Common myeloid progenitor, CD34-positive (primary cell): ENCODE measurements around the gene SUFU.

Experiments
- CTCF ChIA-PET: fragments of 350-600 bp; sonication (Branson Sonifier 250); formaldehyde crosslinking; loops from one replicate; lab custom pipeline; 2021; ENCODE audit warnings: antibody characterized with exemption; lab: Charles Lee
- POLR2A ChIA-PET: fragments of 350-600 bp; sonication (Branson Sonifier 250); formaldehyde crosslinking; loops from one replicate; lab custom pipeline; 2021; ENCODE audit warnings: antibody characterized with exemption; lab: Charles Lee
- DNase-seq, 3 donors: peaks; one replicate each; pipeline versions ENCODE4 v3.0.0 to v3.0.0-alpha.2; 2013
- H3K27ac ChIP-seq, 2 experiments: 1 replicate in 1 of 2; 2 replicates in 1 of 2; pipeline ENCODE4 v1.7.0; 2013; ENCODE audit warnings: inconsistent platforms in 2 of 2, low read length in 2 of 2, mild to moderate bottlenecking in 2 of 2, low read depth in 1 of 2, moderate library complexity in 1 of 2; ENCODE audit not compliant: severe bottlenecking in 2 of 2, insufficient read depth in 1 of 2, poor library complexity in 1 of 2
- H3K27me3 ChIP-seq, 5 experiments: replicated peaks in 2 of 5; 1 replicate in 3 of 5; 2 replicates in 2 of 5; pipeline versions ENCODE4 v1.6.1 to v1.7.0; 2013; ENCODE audit warnings: low read length in 4 of 5, mild to moderate bottlenecking in 2 of 5, moderate library complexity in 2 of 5, inconsistent platforms in 1 of 5; ENCODE audit not compliant: insufficient read depth in 5 of 5, control insufficient read depth in 4 of 5
- H3K36me3 ChIP-seq, 4 experiments: 1 replicate in 2 of 4; 2 replicates in 2 of 4; pipeline versions ENCODE4 v1.6.1 to v1.7.0; 2013; ENCODE audit warnings: low read length in 3 of 4, control low read depth in 1 of 4, mild to moderate bottlenecking in 1 of 4; ENCODE audit not compliant: control insufficient read depth in 4 of 4, insufficient read depth in 4 of 4
- H3K4me1 ChIP-seq, 4 experiments: 1 replicate in 3 of 4; 2 replicates in 1 of 4; pipeline versions ENCODE4 v1.6.1 to v1.7.1; 2013; ENCODE audit warnings: low read length in 3 of 4, mild to moderate bottlenecking in 3 of 4, control low read depth in 1 of 4, inconsistent platforms in 1 of 4, moderate library complexity in 1 of 4; ENCODE audit not compliant: control insufficient read depth in 4 of 4, insufficient read depth in 4 of 4; ENCODE audit errors: control extremely low read depth in 1 of 4
- H3K4me3 ChIP-seq, 7 experiments: 1 replicate in 4 of 7; 2 replicates in 3 of 7; pipeline versions ENCODE4 v1.5.1 to v1.7.0; 2013; ENCODE audit warnings: mild to moderate bottlenecking in 7 of 7, low read length in 6 of 7, moderate library complexity in 6 of 7, inconsistent platforms in 2 of 7, low read depth in 2 of 7, control low read depth in 1 of 7; ENCODE audit not compliant: insufficient read depth in 4 of 7, control insufficient read depth in 1 of 7; ENCODE audit errors: extremely low read depth in 1 of 7
- H3K9me3 ChIP-seq, 5 experiments: 1 replicate in 4 of 5; 2 replicates in 1 of 5; pipeline versions ENCODE4 v1.6.1 to v1.7.1; 2013; ENCODE audit warnings: low read length in 4 of 5, mild to moderate bottlenecking in 2 of 5, inconsistent platforms in 1 of 5, low read depth in 1 of 5, moderate library complexity in 1 of 5; ENCODE audit not compliant: control insufficient read depth in 4 of 5, insufficient read depth in 2 of 5; ENCODE audit errors: control extremely low read depth in 1 of 5
- WGBS: methylation state at CpG from one replicate; pipeline ENCODE4 v1.1.5; 2013; ENCODE audit not compliant: insufficient coverage; 5-methylcytosine and 5-hydroxymethylcytosine counted together

The SUFU gene

DNA sequence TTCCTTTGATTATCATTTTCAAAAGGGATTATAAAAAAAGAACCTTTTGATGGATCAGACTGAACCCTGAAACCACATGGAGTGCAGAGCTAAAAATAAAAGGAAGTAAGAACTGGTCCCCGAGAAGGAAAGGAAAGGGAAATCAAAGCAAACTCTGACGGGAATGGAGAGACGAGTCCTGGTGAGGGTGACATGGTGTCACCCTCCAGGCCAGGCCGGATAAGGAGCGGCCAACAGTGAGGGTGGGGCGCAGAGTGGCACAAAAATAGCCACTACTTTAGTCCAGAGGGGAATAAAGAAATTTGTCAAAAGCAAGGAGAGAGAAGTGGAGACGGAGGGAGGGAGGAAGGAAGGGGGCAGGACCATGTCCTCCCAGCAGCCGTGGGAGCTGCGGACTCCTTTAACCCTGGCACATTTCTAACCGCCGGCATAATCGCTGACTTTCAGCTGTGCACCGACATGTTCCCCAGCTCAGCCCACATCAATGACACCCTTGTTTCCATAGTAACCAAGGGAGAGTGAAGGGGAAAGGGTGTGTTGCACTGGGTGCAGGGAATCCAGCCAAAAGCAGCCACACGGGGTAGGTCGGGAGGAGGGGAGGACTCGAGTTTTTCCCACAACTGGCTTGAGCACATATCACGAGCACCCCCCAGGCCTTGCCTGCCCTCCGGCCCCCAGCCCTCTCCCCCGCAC is 170.2 kb downstream of the SUFU start:
- Histone ChIP-seq H3K27me3 (no peaks in the 10 kb centered on the region), H3K36me3 (no peaks in the 10 kb centered on the region), H3K4me1 (peaks cover 28 to 78% (median 51%) of the 10 kb centered on the region in 4 experiments), H3K9me3 (no peaks in the 10 kb centered on the region), H3K27ac (peak overlapping the region in 1 of 2 experiments; percentile 27), H3K4me3 (peak overlapping the region; percentile 8 to 77 (median 40))
- POLR2A ChIA-PET = interaction anchor here (0.5 to 1.7 kb wide), 4 partner anchors 13 to 365 kb away, joined by 3 to 5 read pairs (median 3); no protein-coding TSS in a partner anchor
- WGBS = 0% methylated on average over 8 of the region's 19 CpGs
- CTCF ChIA-PET = interaction anchor here (0.9 to 8.8 kb wide), 5 partner anchors 10 to 78 kb away, joined by 3 to 98 read pairs (median 8); partner anchors contain the start of genes ARL3 and SFXN2
- peak; percentile 89 to 97 (median 96) for DNase-seq

DNA sequence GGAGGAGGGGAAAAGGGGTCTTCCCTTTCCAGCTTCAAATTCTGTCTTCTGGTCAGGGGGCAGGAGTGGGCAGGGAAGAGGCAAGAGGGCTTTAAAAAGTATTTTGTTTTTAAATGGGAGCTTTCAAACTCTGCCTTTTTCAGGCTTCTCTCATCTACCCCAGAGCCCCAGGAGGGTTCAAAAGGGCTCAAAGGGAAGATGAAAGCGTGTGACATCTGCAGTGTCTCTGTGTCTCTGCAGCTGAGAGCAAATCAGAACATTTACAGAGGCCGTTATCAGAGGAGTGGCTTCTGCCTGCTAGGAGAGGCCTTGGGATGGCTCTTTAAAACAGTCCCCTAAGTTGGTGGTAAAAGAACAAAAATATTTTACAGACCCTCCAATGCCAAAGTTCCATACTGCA is 170.8 kb downstream of the SUFU start:
- Histone ChIP-seq H3K36me3 (no peaks in the 10 kb centered on the region), H3K9me3 (no peaks in the 10 kb centered on the region), H3K27ac (peak overlapping the region in 1 of 2 experiments; percentile 2), H3K4me1 (peaks cover 28 to 82% (median 55%) of the 10 kb centered on the region in 4 experiments), H3K27me3 (no peaks in the 10 kb centered on the region), H3K4me3 (peak overlapping the region in 5 of 7 experiments; percentile 23 to 77 (median 40))
- POLR2A ChIA-PET = interaction anchor here (0.5 to 1.7 kb wide), 3 partner anchors 14 to 364 kb away, joined by 3 to 5 read pairs (median 3); no protein-coding TSS in a partner anchor
- DNase-seq = no peak
- CTCF ChIA-PET = interaction anchor here (0.7 to 8.8 kb wide), 7 partner anchors 10 to 37 kb away, joined by 3 to 98 read pairs (median 4); partner anchors contain the start of genes ARL3 and SFXN2
- WGBS = 75% methylated on average over 1 of the region's 2 CpGs

DNA sequence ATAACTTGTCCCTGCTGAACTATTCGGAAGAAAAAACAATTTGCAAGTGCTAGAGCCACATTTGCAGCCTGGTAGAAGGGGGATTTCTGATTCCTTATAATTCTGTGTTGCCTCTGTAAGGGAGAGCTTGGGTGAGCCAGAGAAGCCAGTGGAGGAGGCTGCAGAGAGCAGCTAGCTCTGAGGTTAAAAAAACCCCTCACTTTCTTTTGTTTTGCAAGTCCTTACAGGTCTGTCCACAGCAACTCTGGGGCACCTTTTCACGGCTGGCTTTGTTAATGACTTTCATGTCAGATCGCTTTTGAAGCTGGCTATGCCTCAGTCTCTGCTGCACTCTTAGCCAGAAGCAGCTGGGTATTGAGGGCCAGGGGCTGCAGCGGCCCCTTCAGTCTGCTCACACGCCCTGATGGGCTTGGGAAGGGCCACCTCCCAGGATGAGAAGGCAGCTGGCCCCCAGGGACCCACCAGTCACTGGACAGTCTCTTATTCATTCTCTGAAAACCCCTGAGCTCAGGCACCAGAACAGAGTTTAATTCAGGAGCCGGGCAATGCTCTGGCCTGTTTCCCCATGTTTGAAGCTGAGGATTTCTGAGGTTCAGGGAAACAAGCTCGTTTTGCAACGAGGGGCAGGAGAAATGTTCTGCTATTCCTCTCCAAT is 171.4 kb downstream of the SUFU start:
- H3K4me3 ChIP-seq = peak overlapping the region in 1 of 7 experiments; percentile 69
- no peaks in the 10 kb centered on the region for H3K9me3 ChIP-seq
- peaks cover 28 to 76% (median 55%) of the 10 kb centered on the region in 4 experiments for H3K4me1 ChIP-seq
- H3K36me3 ChIP-seq = no peaks in the 10 kb centered on the region
- WGBS = 73% methylated on average over 8 of the region's 8 CpGs
- no peak for DNase-seq
- H3K27me3 ChIP-seq = no peaks in the 10 kb centered on the region
- ChIA-PET CTCF (interaction anchor here (0.7 to 8.8 kb wide), 8 partner anchors 9 to 101 kb away, joined by 3 to 98 read pairs (median 3); partner anchors contain the start of genes ARL3 and SFXN2), POLR2A (interaction anchor here (0.6 to 1.7 kb wide), 2 partner anchors 29 to 40 kb away, joined by 3 to 5 read pairs; no protein-coding TSS in a partner anchor)
- no peak overlapping the region for H3K27ac ChIP-seq

DNA sequence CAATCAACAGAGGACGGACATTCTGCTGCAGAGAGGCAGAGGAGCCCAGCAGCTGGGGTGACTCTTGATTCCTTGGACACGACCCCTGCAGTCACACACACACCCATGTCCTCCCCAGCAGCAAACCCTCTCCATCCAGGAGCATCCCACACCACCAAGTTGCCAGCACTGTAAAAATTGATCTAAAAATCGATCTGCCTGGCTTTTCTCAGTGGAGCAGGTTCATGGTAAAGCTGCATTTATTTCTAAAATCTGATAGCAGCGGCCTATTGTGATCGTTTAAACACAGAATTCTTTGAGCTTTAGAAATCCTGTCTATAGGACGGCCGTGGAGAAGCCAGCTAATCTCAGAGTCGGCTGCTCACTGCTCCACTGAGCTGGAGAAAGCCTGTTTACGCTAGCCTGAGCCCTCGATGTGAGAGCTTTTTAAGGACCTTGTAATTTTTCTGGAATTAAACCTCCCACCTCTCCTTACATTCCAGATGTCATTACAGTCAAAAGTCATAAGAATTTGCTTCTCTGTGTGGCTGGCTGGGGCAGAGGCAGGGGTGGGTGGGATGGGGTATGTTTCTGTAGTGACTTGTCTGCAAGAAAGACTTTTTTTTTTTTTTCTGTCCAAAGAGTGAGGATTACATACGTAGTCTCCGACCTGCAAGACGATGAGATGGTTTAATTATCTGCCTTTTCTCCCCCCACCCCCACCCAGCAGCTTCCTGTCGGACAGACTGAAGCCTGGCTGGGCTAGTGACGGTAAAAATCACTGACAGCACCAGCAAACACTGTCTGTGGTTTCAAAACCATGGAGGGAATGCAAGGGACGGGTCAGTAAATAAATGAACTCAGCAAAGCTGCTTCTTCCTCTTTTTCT is 172.1 kb downstream of the SUFU start:
- Histone ChIP-seq H3K9me3 (no peaks in the 10 kb centered on the region), H3K27me3 (no peaks in the 10 kb centered on the region), H3K27ac (no peak overlapping the region), H3K4me1 (peaks cover 28 to 69% (median 54%) of the 10 kb centered on the region in 4 experiments), H3K36me3 (peaks cover 0 to 2% (median 0%) of the 10 kb centered on the region in 4 experiments), H3K4me3 (peak overlapping the region in 3 of 7 experiments; percentile 22 to 63 (median 32))
- POLR2A ChIA-PET = interaction anchor here (0.6 to 1.4 kb wide), 5 partner anchors 15 to 1676 kb away, joined by 3 to 5 read pairs (median 4); partner anchors contain the start of gene LZTS2
- CTCF ChIA-PET = interaction anchor here (0.6 to 8.8 kb wide), 11 partner anchors 12 to 100 kb away, joined by 3 to 98 read pairs (median 3); partner anchors contain the start of genes ARL3 and SFXN2
- DNase-seq = peak; percentile 47 to 79 (median 72)
- WGBS = 62% methylated on average over 9 of the region's 16 CpGs

DNA sequence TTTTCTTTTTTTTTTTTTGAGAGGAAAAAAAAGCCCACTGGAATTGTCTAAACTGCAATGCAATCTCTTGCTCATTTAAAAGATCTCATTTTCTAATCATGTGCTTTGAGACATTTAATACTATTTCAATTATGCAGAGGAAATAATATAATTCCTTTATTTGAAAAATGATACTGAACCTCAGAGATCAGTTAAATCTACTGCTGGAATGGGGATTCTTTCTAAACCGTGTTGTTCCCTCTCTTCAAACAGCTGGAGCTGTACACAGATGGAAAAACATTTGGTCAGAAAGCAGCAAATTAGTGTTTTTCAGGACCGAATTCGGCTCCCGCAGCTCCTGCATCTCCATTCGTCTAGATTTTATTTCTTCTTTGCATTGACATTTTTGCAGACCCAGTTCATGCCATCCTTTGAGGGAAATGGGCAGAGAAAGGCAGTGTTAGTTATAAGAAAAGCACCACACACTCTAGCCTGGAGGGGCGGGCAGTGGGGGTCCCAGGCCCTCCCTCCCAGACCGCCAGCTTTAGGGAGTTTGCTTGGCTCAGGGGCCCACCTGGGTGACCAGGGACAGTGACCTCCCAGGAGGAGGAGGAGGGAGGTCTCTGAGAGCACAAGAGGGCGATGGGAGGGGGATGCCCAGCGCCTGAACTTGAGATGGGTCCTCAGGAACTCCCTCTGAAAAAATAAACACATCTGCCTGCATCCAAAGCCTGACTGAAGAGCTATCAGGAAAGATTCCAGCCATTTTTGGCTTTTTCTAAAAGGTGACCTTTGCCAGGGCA is 173.0 kb downstream of the SUFU start:
- peak overlapping the region in 2 of 7 experiments; percentile 32 to 63 for H3K4me3 ChIP-seq
- H3K27ac ChIP-seq = no peak overlapping the region
- WGBS = 79% methylated on average over 8 of the region's 9 CpGs
- peaks cover 0 to 3% (median 1%) of the 10 kb centered on the region in 4 experiments for H3K36me3 ChIP-seq
- no peaks in the 10 kb centered on the region for H3K9me3 ChIP-seq
- POLR2A ChIA-PET = interaction anchor here (0.6 to 1.4 kb wide), 4 partner anchors 16 to 1677 kb away, joined by 3 to 5 read pairs (median 4); partner anchors contain the start of gene LZTS2
- peaks cover 28 to 67% (median 54%) of the 10 kb centered on the region in 4 experiments for H3K4me1 ChIP-seq
- CTCF ChIA-PET = interaction anchor here (0.6 to 8.8 kb wide), 7 partner anchors 11 to 94 kb away, joined by 3 to 98 read pairs (median 15); partner anchors contain the start of genes ARL3 and SFXN2
- no peaks in the 10 kb centered on the region for H3K27me3 ChIP-seq
- DNase-seq = no peak
